Measurements from ENCODE around the gene PSMC6.
"Not testable (repeated sequence)": the region's sequence is repeated elsewhere in the genome, so short reads cannot be mapped to it uniquely, and the experiment has no call there.

Gene PSMC6

DNA sequence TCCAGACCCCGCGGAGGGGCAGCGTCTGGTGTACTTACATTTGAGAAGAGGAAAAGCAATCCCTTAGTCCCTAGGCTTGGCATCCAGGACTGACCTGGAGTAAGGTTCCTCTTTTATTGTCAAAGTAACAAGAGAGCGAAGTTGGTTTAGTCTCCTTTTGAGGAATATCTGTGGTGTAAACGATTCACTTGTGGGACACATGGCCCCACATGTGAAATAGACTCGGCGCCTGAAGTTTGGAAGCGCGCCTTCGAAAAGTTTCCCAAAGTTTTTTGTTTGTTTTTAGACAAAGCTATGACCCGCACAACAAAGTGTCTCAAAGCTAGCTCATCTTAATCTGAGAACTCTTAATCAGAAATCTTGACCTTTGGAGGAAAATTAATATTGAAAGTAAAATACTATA, 23.7 kb downstream of the PSMC6 start:
- H3K27ac Mint-ChIP-seq = peak overlapping the region; percentile 85
- ATAC-seq (no peak), DNase-seq (no peak)
- H3K4me1 Mint-ChIP-seq = peaks cover 46% of the 10 kb centered on the region
- no peaks in the 10 kb centered on the region for H3K27me3 Mint-ChIP-seq
- H3K4me3 Mint-ChIP-seq = peak overlapping the region; percentile 94
- peaks cover 35% of the 10 kb centered on the region for H3K36me3 Mint-ChIP-seq (ENCODE audit: low read depth)
- no peaks in the 10 kb centered on the region for H3K9me3 Mint-ChIP-seq

DNA sequence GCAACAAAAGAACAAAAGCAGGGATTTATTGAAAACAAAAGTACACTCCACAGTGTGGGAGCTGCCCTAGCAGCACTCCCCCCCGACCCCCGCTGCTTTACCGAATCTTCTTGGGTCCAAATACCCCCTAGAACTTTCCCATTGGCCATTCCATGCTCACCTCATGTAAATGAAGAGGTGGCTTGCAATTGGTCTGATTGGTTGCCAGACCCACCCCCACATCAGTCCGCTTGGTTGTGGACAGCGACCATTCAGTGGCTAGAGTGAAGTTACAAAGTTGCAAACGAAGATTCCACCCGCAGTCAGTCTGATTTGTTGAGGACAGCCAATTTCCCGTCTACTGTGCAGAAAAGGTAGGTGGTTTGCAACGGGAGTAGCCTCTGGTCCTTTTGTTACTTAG, 26.8 kb downstream of the PSMC6 start:
- Mint-ChIP-seq H3K4me1 (peaks cover 73% of the 10 kb centered on the region), H3K27me3 (no peaks in the 10 kb centered on the region), H3K9me3 (no peaks in the 10 kb centered on the region), H3K27ac (no peak overlapping the region), H3K4me3 (no peak overlapping the region), H3K36me3 (ENCODE audit: low read depth) (peaks cover 28% of the 10 kb centered on the region)
- DNase-seq (no peak), ATAC-seq (no peak)

DNA sequence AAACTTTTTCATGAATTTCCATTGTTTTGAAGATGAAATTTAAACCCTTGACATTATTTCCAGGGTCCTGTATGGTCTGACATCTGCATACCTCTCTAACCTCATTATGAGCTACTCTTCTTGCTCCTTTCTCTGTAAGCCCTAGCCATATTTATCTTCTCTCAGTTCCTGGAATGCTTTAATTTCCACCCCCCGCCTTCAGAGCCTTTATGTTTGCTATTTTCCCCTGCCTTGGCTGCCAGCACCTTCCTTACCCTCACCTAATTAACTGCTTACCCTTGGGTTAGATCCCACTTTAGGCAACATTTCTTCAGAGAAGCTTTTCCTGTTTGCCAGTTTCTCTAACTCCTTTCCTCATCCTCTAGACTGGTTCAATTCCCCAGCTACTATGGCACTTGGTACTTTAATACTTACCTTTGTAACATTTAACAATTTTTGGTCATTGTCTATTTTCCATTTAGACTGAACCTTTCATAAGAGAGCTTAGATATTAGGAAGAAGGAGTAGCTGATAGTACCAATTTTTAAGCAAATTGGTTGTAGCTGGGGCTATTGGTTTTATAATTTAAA, 29.0 kb downstream of the PSMC6 start:
- H3K9me3 Mint-ChIP-seq = no peaks in the 10 kb centered on the region
- H3K27ac Mint-ChIP-seq = peak overlapping the region; percentile 9
- H3K4me3 Mint-ChIP-seq = no peak overlapping the region
- H3K27me3 Mint-ChIP-seq = no peaks in the 10 kb centered on the region
- peaks cover 78% of the 10 kb centered on the region for H3K4me1 Mint-ChIP-seq
- ATAC-seq (no peak), DNase-seq (no peak)
- peaks cover 32% of the 10 kb centered on the region for H3K36me3 Mint-ChIP-seq (ENCODE audit: low read depth)

DNA sequence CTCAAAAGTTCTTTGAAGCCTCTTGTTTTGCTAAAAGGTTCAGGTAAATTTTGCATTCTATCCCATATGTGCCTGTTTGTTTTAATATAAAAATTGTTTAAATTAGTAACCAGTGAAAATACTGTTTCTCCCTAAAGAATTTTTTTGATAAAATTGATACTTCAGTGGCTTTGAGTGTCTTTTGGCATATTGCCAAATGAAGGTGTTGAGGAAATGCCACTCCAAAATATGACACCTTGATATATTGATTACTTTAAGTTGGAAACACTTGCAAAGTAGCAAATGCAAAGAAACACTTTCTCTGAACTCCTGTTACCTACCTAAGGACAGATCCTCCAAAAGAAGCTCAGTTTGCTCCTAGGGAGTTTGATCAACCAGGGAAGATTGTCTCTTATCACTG, 31.4 kb downstream of the PSMC6 start:
- Mint-ChIP-seq H3K9me3 (no peaks in the 10 kb centered on the region), H3K4me1 (peaks cover 83% of the 10 kb centered on the region), H3K27ac (peak overlapping the region; percentile 17), H3K4me3 (no peak overlapping the region), H3K27me3 (no peaks in the 10 kb centered on the region), H3K36me3 (ENCODE audit: low read depth) (peaks cover 21% of the 10 kb centered on the region)
- ATAC-seq (no peak), DNase-seq (no peak)

DNA sequence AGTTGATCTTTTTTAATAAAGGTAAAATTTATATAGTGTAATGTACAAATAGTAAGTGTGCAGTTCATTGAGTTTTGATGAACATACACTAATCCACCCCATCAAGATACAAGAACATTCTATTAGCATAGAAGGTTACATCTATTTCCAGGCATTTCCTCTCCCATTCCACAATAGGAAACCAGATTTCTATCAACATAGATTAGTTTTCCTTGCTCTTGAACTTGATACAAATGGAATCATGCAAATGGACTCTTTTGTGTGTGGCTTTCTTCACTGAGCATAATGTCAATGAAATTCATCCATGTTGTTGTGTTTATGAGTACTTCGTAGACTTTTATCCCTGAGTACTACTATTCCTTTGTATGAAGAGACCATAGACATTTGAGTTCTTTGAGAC, 33.8 kb downstream of the PSMC6 start:
- Mint-ChIP-seq H3K27me3 (no peaks in the 10 kb centered on the region), H3K9me3 (no peaks in the 10 kb centered on the region), H3K27ac (peak overlapping the region; percentile 25), H3K36me3 (ENCODE audit: low read depth) (peaks cover 22% of the 10 kb centered on the region), H3K4me3 (no peak overlapping the region), H3K4me1 (peaks cover 82% of the 10 kb centered on the region)
- DNase-seq (no peak), ATAC-seq (no peak)

DNA sequence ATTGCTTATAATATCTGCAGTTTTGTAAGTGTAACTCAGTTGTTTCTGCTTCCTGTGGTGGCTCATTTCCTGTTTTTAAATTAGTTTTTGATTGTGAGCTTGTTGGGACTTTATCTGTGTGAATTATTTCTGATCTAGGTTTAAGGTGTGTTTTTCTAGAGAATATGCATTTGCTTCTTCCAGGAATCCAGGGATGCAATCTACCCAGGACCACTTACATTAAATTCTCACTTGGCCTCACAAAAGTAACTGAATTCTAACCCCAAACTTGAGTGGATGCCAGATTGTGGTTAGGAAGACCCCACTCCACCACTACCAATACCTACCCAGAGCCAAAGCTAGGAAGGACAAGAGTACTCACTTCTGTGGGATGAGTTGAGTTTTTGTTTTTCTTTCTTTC, 34.9 kb downstream of the PSMC6 start:
- Mint-ChIP-seq H3K27me3 (no peaks in the 10 kb centered on the region), H3K4me3 (peak overlapping the region; percentile 70)
- no peak for DNase-seq

DNA sequence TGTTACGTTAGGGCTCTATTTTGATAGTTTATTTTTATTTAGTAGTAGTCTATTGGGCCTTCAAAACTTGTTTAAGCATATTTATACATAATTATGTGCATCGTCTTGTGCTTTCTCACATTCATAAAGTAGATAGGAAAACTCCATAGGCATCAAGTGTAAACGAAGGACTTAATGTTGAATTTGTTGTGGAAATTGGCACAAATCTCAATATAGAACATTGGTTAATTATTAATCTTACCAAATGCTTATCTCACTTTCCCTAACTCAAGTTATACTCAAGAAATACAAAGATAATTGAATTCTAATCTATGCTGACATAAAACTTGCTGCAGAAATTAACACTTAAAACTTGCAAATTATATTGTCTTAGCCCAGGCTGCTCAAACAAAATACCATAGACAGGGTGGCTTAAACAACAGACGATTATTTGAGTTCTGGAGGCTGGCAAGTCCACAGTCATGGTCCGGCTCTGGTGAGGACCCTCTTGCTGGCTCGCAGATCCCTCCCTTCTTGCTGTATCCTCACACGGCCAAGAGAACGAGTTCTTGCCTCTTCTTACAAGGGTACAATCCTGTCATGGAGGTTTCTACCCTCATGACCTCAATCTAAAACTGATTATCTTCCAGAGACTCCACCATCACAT, 41.8 kb downstream of the PSMC6 start:
- Mint-ChIP-seq H3K27me3 (no peaks in the 10 kb centered on the region), H3K4me3 (no peak overlapping the region), H3K9me3 (no peaks in the 10 kb centered on the region), H3K36me3 (ENCODE audit: low read depth) (peaks cover 31% of the 10 kb centered on the region), H3K27ac (no peak overlapping the region), H3K4me1 (peaks cover 18% of the 10 kb centered on the region)
- DNase-seq (no peak), ATAC-seq (no peak)

More for the DNA sequence above, 34.9 kb downstream of the PSMC6 start:
- H3K27ac Mint-ChIP-seq = peak overlapping the region; percentile 89
- no peaks in the 10 kb centered on the region for H3K9me3 Mint-ChIP-seq
- H3K4me1 Mint-ChIP-seq = peaks cover 71% of the 10 kb centered on the region
- H3K36me3 Mint-ChIP-seq (ENCODE audit: low read depth) = peaks cover 29% of the 10 kb centered on the region
- ATAC-seq = peak; percentile 31

DNA sequence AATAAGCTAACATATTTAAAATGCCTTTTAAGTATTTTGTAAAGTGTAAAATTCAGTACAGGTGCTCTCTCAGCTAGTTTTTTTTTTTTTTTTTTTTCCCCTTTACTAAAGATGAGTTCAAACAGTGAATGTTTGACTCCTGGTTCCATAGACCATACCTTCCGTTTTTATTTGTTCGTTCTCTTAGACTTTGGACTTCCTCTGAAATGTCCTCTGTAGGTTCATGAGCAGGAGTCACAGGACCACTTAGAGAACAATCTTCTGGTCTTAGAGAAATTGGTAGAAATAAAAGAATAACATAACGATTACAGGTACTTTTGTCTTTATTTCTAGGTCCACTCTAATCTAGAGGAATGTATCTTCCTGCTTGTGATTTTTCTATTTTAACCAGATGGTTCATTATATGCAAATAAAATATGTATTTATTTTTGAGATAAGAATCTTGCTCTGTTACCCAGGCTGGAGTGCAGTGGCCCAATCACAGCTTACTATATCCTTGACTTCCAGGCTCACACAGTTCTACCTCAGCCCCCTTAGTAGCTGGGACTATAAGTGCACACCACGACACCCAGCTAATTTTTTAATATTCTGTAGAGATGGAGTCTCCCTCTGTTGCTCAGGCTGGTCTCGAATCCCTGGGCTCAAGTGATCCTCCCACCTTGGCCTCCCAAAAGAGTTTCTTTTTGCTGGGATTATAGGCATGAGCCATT, 48.8 kb downstream of the PSMC6 start:
- no peaks in the 10 kb centered on the region for H3K4me1 Mint-ChIP-seq
- ATAC-seq (no peak), DNase-seq (no peak)
- no peak overlapping the region for H3K27ac Mint-ChIP-seq
- H3K4me3 Mint-ChIP-seq = no peak overlapping the region
- peaks cover 17% of the 10 kb centered on the region for H3K36me3 Mint-ChIP-seq (ENCODE audit: low read depth)
- H3K9me3 Mint-ChIP-seq = no peaks in the 10 kb centered on the region
- H3K27me3 Mint-ChIP-seq = no peaks in the 10 kb centered on the region

DNA sequence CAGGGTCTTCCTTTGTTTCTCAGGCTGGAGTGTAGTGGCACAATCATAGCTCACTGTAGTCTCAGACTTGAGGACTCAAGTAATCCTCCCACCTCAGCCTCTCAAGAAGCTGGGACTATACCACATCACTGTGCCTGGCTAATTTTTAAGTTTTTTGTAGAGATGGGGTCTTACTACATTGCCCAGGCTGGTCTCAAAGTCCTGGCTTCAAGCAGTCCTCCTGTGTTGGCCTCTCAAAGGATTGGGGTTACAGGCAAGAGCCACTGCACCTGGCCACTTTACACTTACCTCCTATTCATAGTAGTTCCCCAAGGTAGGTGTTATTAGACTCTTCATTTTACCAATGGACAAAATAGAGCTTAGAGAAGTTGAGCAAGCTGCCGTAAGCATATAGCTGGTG, 52.1 kb downstream of the PSMC6 start:
- Mint-ChIP-seq H3K27me3 (no peaks in the 10 kb centered on the region), H3K36me3 (ENCODE audit: low read depth) (peaks cover 29% of the 10 kb centered on the region), H3K4me1 (peaks cover 11% of the 10 kb centered on the region), H3K27ac (no peak overlapping the region), H3K4me3 (no peak overlapping the region), H3K9me3 (no peaks in the 10 kb centered on the region)
- no peak for DNase-seq
- ATAC-seq = no peak

DNA sequence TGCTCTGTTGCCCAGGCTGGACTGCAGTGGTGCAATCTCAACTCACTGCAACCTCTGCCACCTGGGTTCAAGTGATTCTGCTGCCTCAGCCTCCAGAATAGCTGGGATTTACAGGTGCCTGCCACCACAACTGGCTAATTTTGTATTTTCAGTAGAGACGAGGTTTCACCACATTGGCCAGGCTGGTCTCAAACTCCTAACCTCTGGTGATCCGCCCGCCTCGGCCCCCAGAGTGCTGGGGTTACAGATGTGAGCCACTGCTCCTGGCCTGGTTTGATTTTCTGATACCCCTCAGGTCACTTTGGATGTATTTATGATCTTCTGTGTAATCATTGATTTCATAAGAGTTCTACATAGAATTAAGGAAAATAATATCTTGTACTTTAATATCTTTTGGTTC, 55.9 kb downstream of the PSMC6 start:
- not testable (repeated sequence) for H3K27me3 Mint-ChIP-seq
- peaks cover 34% of the 10 kb centered on the region for H3K36me3 Mint-ChIP-seq (ENCODE audit: low read depth)

DNA sequence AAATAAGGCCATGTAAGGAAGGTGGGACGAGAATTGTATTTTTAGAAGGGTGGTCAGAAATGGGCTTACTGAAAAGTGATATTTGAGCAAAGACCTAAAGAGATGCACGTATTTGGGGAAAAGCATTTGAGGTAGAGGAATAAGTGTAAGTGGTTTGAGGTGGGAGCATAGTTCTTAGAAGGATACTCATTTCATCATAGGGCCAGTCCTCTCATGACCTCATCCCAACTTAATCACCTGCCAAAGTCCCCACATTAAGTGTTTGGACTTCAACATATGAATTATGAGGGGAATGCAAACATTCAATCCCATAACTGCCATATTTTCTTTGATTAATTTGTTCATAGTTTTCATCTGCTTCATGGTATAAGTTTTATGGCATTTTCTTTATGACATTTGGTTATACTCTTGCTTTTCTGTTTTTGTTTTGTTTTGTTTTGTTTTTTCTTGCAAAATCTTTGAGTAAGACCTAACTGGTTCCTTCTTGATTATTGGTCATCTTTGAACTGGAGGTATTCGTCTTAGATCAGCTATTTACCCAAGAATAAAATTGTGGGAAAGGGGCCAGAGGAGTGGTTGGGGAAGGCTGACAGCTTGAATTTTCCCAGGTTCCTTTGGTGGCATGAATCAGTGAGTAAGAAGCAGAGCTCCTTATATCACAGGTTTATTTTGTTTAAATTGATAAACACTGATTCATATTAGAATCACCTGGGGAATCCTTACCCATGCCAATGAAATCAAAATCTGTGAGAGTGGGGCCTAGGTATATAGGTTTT, 60.2 kb downstream of the PSMC6 start:
- ATAC-seq (no peak), DNase-seq (no peak)
- Mint-ChIP-seq H3K9me3 (no peaks in the 10 kb centered on the region), H3K4me3 (no peak overlapping the region), H3K4me1 (peaks cover 24% of the 10 kb centered on the region), H3K27ac (no peak overlapping the region), H3K36me3 (ENCODE audit: low read depth) (peaks cover 38% of the 10 kb centered on the region), H3K27me3 (no peaks in the 10 kb centered on the region)

More for the DNA sequence above, 55.9 kb downstream of the PSMC6 start:
- H3K4me3 Mint-ChIP-seq, ATAC-seq, DNase-seq, H3K9me3 Mint-ChIP-seq: not testable (repeated sequence)
- H3K27ac Mint-ChIP-seq = peak overlapping the region; percentile 31
- peaks cover 15% of the 10 kb centered on the region for H3K4me1 Mint-ChIP-seq

DNA sequence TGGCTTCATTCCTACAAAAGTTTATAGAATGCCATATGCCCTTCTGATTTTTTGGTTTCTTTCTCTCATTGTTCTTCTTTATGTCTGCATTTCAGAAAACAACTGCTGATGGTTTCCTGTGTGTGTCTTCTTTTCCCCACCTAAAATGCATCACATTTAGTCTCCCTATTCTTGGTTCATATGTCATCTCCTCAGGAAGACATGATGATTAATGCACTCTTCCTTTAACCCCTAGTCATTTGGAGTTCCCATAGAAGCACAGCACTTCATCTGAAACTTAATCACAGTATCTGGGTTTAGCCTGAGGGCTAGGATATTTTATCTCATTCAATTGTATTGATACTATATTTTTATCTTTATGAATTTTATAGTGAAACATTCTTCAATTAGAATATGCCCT, 62.9 kb downstream of the PSMC6 start:
- H3K27ac Mint-ChIP-seq = no peak overlapping the region
- peaks cover 33% of the 10 kb centered on the region for H3K36me3 Mint-ChIP-seq (ENCODE audit: low read depth)
- H3K4me1 Mint-ChIP-seq = peaks cover 15% of the 10 kb centered on the region

DNA sequence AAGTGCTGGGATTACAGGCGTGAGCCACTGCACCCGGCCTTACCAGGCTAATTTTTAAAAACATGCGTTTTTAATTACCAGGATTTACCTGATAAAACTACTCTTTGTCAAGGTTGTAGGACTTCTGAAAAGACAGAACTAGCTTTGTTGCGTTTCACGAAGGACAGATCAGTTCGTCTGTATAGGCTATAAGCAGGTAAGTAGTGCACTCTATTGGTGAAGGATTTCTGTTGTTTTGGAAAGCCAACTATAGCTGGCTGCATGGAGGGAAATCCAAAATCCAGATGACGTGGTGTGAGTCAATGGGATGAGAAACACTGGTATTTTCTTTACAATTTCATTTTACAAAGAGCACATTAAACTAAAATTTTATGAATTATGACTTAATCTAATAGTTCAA, 69.8 kb downstream of the PSMC6 start:
- DNase-seq (no peak), ATAC-seq (no peak)
- Mint-ChIP-seq H3K4me3 (no peak overlapping the region), H3K36me3 (ENCODE audit: low read depth) (peaks cover 21% of the 10 kb centered on the region), H3K4me1 (peaks cover 4% of the 10 kb centered on the region), H3K27me3 (no peaks in the 10 kb centered on the region), H3K9me3 (no peaks in the 10 kb centered on the region), H3K27ac (no peak overlapping the region)

More for the DNA sequence above, 62.9 kb downstream of the PSMC6 start:
- no peak overlapping the region for H3K4me3 Mint-ChIP-seq
- ATAC-seq (no peak), DNase-seq (no peak)
- H3K27me3 Mint-ChIP-seq = no peaks in the 10 kb centered on the region
- no peaks in the 10 kb centered on the region for H3K9me3 Mint-ChIP-seq

All from activated naive CD8-positive, alpha-beta T cell treated with anti-CD3 and anti-CD28 coated beads, Interleukin-2, amount 50 U/mL, for 24 hours (primary cell).